ENCODE results near the gene GDF15. TPM values are rescaled to one million over a fixed set of nuclear protein-coding genes. Genes with fewer than 3 reads are reported as not detected.

Gene GDF15
- total and polyA plus RNA-seq, 3 donors from 2014 or later = 0.93 to 2.5 (median 1.0) TPM

GRCh38 chr19:18340990-18341868 lies 44.7 kb upstream of the GDF15 start:
- Histone ChIP-seq H3K4me3 (peak overlapping the region; percentile 77 to 94), H3K27ac (peak overlapping the region; percentile 68 to 77), H3K27me3 (no peaks in the 10 kb centered on the region), H3K4me1 (peaks cover 6% of the 10 kb centered on the region), H3K36me3 (ENCODE audit: low read depth, missing control alignments) (no peaks in the 10 kb centered on the region), H3K9me3 (no peaks in the 10 kb centered on the region)
- no peak for TF ChIP-seq POLR2A (IDR thresholded peaks at IDR 0.05)
- 4 to 5% methylated on average over 13 to 16 of the region's 18 CpGs for WGBS, 2 donors
- intact Hi-C loops (cut with DNase I; ENCODE audit: low total_unique reads) = no loop called here
- peak; percentile 54 for DNase-seq

GRCh38 chr19:18342090-18342632 lies 43.8 kb upstream of the GDF15 start:
- no peaks in the 10 kb centered on the region for H3K9me3 ChIP-seq
- H3K36me3 ChIP-seq (ENCODE audit: low read depth, missing control alignments) = no peaks in the 10 kb centered on the region
- 79 to 82% methylated on average over 8 of the region's 8 CpGs for WGBS, 2 donors
- peaks cover 6% of the 10 kb centered on the region for H3K4me1 ChIP-seq
- intact Hi-C loops (cut with DNase I; ENCODE audit: low total_unique reads) = no loop called here
- no peak overlapping the region for H3K27ac ChIP-seq
- TF ChIP-seq, protein P1, sequence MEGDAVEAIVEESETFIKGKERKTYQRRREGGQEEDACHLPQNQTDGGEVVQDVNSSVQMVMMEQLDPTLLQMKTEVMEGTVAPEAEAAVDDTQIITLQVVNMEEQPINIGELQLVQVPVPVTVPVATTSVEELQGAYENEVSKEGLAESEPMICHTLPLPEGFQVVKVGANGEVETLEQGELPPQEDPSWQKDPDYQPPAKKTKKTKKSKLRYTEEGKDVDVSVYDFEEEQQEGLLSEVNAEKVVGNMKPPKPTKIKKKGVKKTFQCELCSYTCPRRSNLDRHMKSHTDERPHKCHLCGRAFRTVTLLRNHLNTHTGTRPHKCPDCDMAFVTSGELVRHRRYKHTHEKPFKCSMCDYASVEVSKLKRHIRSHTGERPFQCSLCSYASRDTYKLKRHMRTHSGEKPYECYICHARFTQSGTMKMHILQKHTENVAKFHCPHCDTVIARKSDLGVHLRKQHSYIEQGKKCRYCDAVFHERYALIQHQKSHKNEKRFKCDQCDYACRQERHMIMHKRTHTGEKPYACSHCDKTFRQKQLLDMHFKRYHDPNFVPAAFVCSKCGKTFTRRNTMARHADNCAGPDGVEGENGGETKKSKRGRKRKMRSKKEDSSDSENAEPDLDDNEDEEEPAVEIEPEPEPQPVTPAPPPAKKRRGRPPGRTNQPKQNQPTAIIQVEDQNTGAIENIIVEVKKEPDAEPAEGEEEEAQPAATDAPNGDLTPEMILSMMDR (IDR thresholded peaks at IDR 0.05) = no peak
- TF ChIP-seq POLR2A (IDR thresholded peaks at IDR 0.05) = no peak
- H3K4me3 ChIP-seq = no peak overlapping the region
- DNase-seq = no peak
- no peaks in the 10 kb centered on the region for H3K27me3 ChIP-seq

GRCh38 chr19:18344582-18344950 lies 41.4 kb upstream of the GDF15 start:
- intact Hi-C loops (cut with DNase I; ENCODE audit: low total_unique reads) = no loop called here
- peak overlapping the region in 1 of 2 donors; percentile 3 for H3K27ac ChIP-seq
- no peaks in the 10 kb centered on the region for H3K9me3 ChIP-seq
- TF ChIP-seq, protein P1 (IDR thresholded peaks at IDR 0.05) = no peak
- TF ChIP-seq POLR2A (IDR thresholded peaks at IDR 0.05) = no peak
- H3K4me1 ChIP-seq = peaks cover 6% of the 10 kb centered on the region
- no peaks in the 10 kb centered on the region for H3K27me3 ChIP-seq
- no peak for DNase-seq
- 59 to 65% methylated on average over 13 of the region's 13 CpGs for WGBS, 2 donors
- no peak overlapping the region for H3K4me3 ChIP-seq
- H3K36me3 ChIP-seq (ENCODE audit: low read depth, missing control alignments) = no peaks in the 10 kb centered on the region

DNA sequence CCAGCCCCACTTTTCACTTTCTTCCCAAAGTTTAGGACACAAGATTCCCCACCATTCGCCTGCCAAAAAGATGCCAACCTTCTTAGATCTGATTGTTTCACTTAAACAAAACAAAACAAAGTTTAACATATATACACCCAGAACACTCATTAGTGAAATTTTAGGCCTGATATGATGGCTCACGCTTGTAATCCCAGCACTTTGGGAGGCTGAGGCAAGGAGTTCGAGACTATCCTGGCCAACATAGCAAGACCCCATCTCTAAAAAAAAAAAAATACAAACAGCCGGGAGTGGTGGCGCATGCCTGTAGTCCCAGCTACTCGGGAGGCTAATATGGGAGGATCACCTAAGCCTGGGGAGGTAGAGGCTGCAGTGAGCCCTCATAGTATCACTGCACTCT lies 40.7 kb upstream of the GDF15 start:
- Histone ChIP-seq H3K4me1 (peaks cover 6% of the 10 kb centered on the region), H3K9me3 (no peaks in the 10 kb centered on the region), H3K4me3 (no peak overlapping the region), H3K36me3 (ENCODE audit: low read depth, missing control alignments) (no peaks in the 10 kb centered on the region), H3K27ac (no peak overlapping the region), H3K27me3 (no peaks in the 10 kb centered on the region)
- TF ChIP-seq, protein P1 (IDR thresholded peaks at IDR 0.05) = no peak
- TF ChIP-seq POLR2A (IDR thresholded peaks at IDR 0.05) = no peak
- no peak for DNase-seq
- 96% methylated on average over 6 of the region's 6 CpGs for WGBS, 2 donors
- intact Hi-C loops (cut with DNase I; ENCODE audit: low total_unique reads) = no loop called here

GRCh38 chr19:18346091-18346490 lies 39.9 kb upstream of the GDF15 start:
- no peak overlapping the region for H3K4me3 ChIP-seq
- H3K9me3 ChIP-seq = no peaks in the 10 kb centered on the region
- H3K27me3 ChIP-seq = no peaks in the 10 kb centered on the region
- H3K27ac ChIP-seq = no peak overlapping the region
- no peaks in the 10 kb centered on the region for H3K36me3 ChIP-seq (ENCODE audit: low read depth, missing control alignments)
- H3K4me1 ChIP-seq = peaks cover 4% of the 10 kb centered on the region
- no peak for DNase-seq
- TF ChIP-seq, protein P1 (IDR thresholded peaks at IDR 0.05) = peak in 1 of 3 experiments; percentile 31
- no peak for TF ChIP-seq POLR2A (IDR thresholded peaks at IDR 0.05)
- intact Hi-C loops (cut with DNase I; ENCODE audit: low total_unique reads) = no loop called here
- WGBS, 2 donors = 80 to 86% methylated on average over 8 of the region's 8 CpGs

All from testis (tissue), 3 donors.